ENCODE data around the gene KLF17. TPM values are rescaled to one million over a fixed set of nuclear protein-coding genes. Genes with fewer than 3 reads are reported as not detected.

The KLF17 gene
- total RNA-seq, 1 donor = 0.36 TPM

GRCh38 chr1:44141531-44141930 lies 22.9 kb downstream of the KLF17 start, which contains the start of gene KLF18:
KLF18 (minus strand) TSS chr1:44141631; CDS start chr1:44141631, 0 bp downstream.
- Histone ChIP-seq H3K27me3 (ENCODE audit: insufficient read depth, low read length) (peaks cover 2% of the 10 kb centered on the region), H3K4me1 (ENCODE audit: insufficient read depth, low read length) (no peaks in the 10 kb centered on the region), H3K36me3 (ENCODE audit: insufficient read depth, low read length) (no peaks in the 10 kb centered on the region), H4K20me1 (ENCODE audit: insufficient read depth, low read length) (no peaks in the 10 kb centered on the region), H2AFZ (ENCODE audit: low read length) (no peak within 1 kb of the TSS), H3K4me2 (ENCODE audit: insufficient read depth, low read length) (no peak within 1 kb of the TSS), H3K4me3 (ENCODE audit: insufficient read depth, low read length) (no peak within 1 kb of the TSS), H3K9me3 (ENCODE audit: low read depth, low read length) (peaks cover 3% of the 10 kb centered on the region), H3K79me2 (ENCODE audit: insufficient read depth, low read length) (no peaks in the 10 kb centered on the region), H3K27ac (ENCODE audit: low read depth, low read length) (no peak within 1 kb of the TSS)
- no peak for TF ChIP-seq CTCF (IDR thresholded peaks at IDR 0.05; ENCODE audit: extremely low read depth, low read depth, low read length)
- DNase-seq (ENCODE audit: insufficient read length, low spot score, missing footprints) = no peak

GRCh38 chr1:44144962-44145756 lies 26.5 kb downstream of the KLF17 start:
- no peak for TF ChIP-seq CTCF (IDR thresholded peaks at IDR 0.05; ENCODE audit: extremely low read depth, low read depth, low read length)
- no peaks in the 10 kb centered on the region for H4K20me1 ChIP-seq (ENCODE audit: insufficient read depth, low read length)
- peaks cover 3% of the 10 kb centered on the region for H3K9me3 ChIP-seq (ENCODE audit: low read depth, low read length)
- H3K36me3 ChIP-seq (ENCODE audit: insufficient read depth, low read length) = no peaks in the 10 kb centered on the region
- no peak overlapping the region for H3K4me2 ChIP-seq (ENCODE audit: insufficient read depth, low read length)
- no peak for DNase-seq (ENCODE audit: insufficient read length, low spot score, missing footprints)
- H3K27me3 ChIP-seq (ENCODE audit: insufficient read depth, low read length) = peaks cover 2% of the 10 kb centered on the region
- H3K79me2 ChIP-seq (ENCODE audit: insufficient read depth, low read length) = no peaks in the 10 kb centered on the region
- no peaks in the 10 kb centered on the region for H3K4me1 ChIP-seq (ENCODE audit: insufficient read depth, low read length)
- no peak overlapping the region for H2AFZ ChIP-seq (ENCODE audit: low read length)
- H3K27ac ChIP-seq (ENCODE audit: low read depth, low read length) = no peak overlapping the region
- H3K4me3 ChIP-seq (ENCODE audit: insufficient read depth, low read length) = no peak overlapping the region

GRCh38 chr1:44146536-44147361 lies 28.1 kb downstream of the KLF17 start:
- DNase-seq (ENCODE audit: insufficient read length, low spot score, missing footprints) = no peak
- H3K4me1 ChIP-seq (ENCODE audit: insufficient read depth, low read length) = no peaks in the 10 kb centered on the region
- no peak overlapping the region for H3K4me2 ChIP-seq (ENCODE audit: insufficient read depth, low read length)
- H3K36me3 ChIP-seq (ENCODE audit: insufficient read depth, low read length) = no peaks in the 10 kb centered on the region
- no peak for TF ChIP-seq CTCF (IDR thresholded peaks at IDR 0.05; ENCODE audit: extremely low read depth, low read depth, low read length)
- H3K9me3 ChIP-seq (ENCODE audit: low read depth, low read length) = peaks cover 3% of the 10 kb centered on the region
- H3K27ac ChIP-seq (ENCODE audit: low read depth, low read length) = no peak overlapping the region
- H3K27me3 ChIP-seq (ENCODE audit: insufficient read depth, low read length) = peaks cover 2% of the 10 kb centered on the region
- H3K4me3 ChIP-seq (ENCODE audit: insufficient read depth, low read length) = no peak overlapping the region
- H4K20me1 ChIP-seq (ENCODE audit: insufficient read depth, low read length) = no peaks in the 10 kb centered on the region
- H2AFZ ChIP-seq (ENCODE audit: low read length) = no peak overlapping the region
- H3K79me2 ChIP-seq (ENCODE audit: insufficient read depth, low read length) = no peaks in the 10 kb centered on the region

GRCh38 chr1:44147582-44147981 lies 29.0 kb downstream of the KLF17 start:
- no peaks in the 10 kb centered on the region for H3K79me2 ChIP-seq (ENCODE audit: insufficient read depth, low read length)
- no peak for TF ChIP-seq CTCF (IDR thresholded peaks at IDR 0.05; ENCODE audit: extremely low read depth, low read depth, low read length)
- H3K4me1 ChIP-seq (ENCODE audit: insufficient read depth, low read length) = no peaks in the 10 kb centered on the region
- no peak overlapping the region for H3K27ac ChIP-seq (ENCODE audit: low read depth, low read length)
- no peak for DNase-seq (ENCODE audit: insufficient read length, low spot score, missing footprints)
- H3K4me3 ChIP-seq (ENCODE audit: insufficient read depth, low read length) = no peak overlapping the region
- H4K20me1 ChIP-seq (ENCODE audit: insufficient read depth, low read length) = no peaks in the 10 kb centered on the region
- H3K9me3 ChIP-seq (ENCODE audit: low read depth, low read length) = peaks cover 3% of the 10 kb centered on the region
- H3K4me2 ChIP-seq (ENCODE audit: insufficient read depth, low read length) = no peak overlapping the region
- no peaks in the 10 kb centered on the region for H3K27me3 ChIP-seq (ENCODE audit: insufficient read depth, low read length)
- H2AFZ ChIP-seq (ENCODE audit: low read length) = no peak overlapping the region
- H3K36me3 ChIP-seq (ENCODE audit: insufficient read depth, low read length) = no peaks in the 10 kb centered on the region
